ENCODE measurements around the gene ATP6V1F. TPM values are rescaled to one million over a fixed set of nuclear protein-coding genes. Genes with fewer than 3 reads are reported as not detected.
A peak's percentile ranks its signal among the peaks of the same experiment; 100 is the strongest.

ATP6V1F gene
- total and polyA plus RNA-seq, 8 donors: 2.0 to 282 (median 67.7) TPM

DNA sequence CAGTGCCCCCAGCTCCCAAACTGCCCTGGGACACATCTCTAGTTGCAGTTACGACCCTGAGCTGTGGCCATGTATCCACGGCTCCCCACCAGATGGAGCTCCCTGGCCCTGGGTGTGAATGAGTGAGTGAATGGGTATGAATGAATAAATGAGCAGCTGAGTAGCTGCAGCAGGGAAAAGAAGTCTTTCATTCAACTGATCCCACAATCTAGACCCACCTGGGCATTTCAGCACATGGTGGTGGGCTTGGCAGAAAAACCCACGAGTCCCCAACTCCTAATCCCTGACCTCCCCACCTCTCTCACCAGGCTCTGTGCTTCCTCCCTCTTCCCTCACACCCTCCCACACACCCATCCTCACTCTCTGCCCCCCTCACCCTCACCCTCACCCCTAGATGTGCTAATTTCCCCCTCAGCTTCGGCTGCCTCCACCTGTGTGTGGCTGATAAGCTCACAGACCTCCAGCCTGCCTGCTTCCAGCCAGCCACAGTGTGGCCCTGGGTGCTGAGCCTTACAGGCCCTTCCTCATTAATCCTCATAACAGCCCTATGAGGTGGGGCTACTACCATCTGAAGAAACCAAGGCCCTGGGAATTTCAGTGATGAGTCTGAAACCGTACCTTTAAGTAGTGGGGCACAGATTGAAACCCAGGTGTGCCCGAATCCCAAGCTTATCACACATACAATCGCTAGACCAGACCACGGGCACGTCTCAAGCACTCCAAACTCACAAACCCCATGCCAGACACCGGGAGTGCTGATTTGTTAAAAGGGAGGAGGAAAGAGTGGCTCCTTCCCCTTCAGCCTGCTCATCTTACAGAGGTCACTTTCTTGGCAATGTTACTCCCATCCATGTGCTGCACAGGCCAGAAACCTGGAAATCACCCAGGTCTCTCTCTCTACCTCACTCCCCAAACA is 2.2 kb upstream of the ATP6V1F start:
- intact Hi-C loops (cut with DNase I; ENCODE audit: low total_unique reads): loop anchor here (10.0 kb wide), 1 partner anchor 126 kb away; the partner anchor contains the start of gene CALU
- H3K27me3 ChIP-seq: no peaks in the 10 kb centered on the region
- no peak overlapping the region for H3K4me3 ChIP-seq
- peak overlapping the region in 4 of 5 donors; percentile 18 to 88 (median 55) for H3K27ac ChIP-seq
- 28 to 41% (median 29%) methylated on average over 10 of the region's 10 CpGs for WGBS, 5 donors
- peaks cover 27 to 58% (median 41%) of the 10 kb centered on the region in 4 donors for H3K4me1 ChIP-seq
- no peaks in the 10 kb centered on the region for H3K9me3 ChIP-seq
- peak in 1 of 2 donors; percentile 50 for DNase-seq
- peak in 1 of 3 donors; percentile 26 for TF ChIP-seq POLR2AphosphoS5 (IDR thresholded peaks at IDR 0.05)
- TF ChIP-seq, protein P1, sequence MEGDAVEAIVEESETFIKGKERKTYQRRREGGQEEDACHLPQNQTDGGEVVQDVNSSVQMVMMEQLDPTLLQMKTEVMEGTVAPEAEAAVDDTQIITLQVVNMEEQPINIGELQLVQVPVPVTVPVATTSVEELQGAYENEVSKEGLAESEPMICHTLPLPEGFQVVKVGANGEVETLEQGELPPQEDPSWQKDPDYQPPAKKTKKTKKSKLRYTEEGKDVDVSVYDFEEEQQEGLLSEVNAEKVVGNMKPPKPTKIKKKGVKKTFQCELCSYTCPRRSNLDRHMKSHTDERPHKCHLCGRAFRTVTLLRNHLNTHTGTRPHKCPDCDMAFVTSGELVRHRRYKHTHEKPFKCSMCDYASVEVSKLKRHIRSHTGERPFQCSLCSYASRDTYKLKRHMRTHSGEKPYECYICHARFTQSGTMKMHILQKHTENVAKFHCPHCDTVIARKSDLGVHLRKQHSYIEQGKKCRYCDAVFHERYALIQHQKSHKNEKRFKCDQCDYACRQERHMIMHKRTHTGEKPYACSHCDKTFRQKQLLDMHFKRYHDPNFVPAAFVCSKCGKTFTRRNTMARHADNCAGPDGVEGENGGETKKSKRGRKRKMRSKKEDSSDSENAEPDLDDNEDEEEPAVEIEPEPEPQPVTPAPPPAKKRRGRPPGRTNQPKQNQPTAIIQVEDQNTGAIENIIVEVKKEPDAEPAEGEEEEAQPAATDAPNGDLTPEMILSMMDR (IDR thresholded peaks at IDR 0.05): no peak
- H3K36me3 ChIP-seq: peaks cover 1 to 32% (median 18%) of the 10 kb centered on the region in 4 donors

DNA sequence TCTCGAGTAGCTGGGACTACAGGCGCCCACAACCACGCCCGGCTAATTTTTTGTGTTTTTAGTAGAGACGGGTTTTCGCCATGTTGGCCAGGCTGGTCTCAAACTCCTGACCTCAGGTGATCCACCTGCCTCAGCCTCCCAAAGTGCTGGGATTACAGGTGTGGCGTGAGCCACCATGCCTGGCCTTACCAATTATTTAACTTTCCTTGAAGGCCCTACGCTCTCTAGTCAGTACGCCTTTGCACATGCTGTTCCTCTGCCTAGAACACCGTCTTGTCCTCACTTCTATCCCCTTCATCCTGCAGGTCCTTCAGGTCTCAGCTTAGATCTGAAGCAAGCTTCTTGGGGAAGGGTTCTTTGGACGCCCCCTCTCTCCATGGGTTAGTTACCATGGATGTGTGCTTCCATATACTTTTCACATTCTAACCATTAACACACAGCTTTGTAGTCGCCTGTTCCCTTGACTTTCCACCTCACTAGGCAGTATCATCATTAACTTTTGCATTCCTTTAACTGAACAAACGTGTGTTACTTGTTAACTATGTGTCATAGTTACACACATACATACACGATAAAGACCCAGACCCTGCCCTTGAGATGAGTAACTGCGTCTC is 592 bp upstream of the ATP6V1F start:
- intact Hi-C loops (cut with DNase I; ENCODE audit: low total_unique reads): loop anchor here (10.0 kb wide), 1 partner anchor 127 kb away; the partner anchor contains the start of gene CALU
- peaks cover 27 to 60% (median 41%) of the 10 kb centered on the region in 4 donors for H3K4me1 ChIP-seq
- no peak for DNase-seq
- TF ChIP-seq POLR2AphosphoS5 (IDR thresholded peaks at IDR 0.05) (no peak), EP300 (IDR thresholded peaks at IDR 0.05) (no peak), POLR2A (IDR thresholded peaks at IDR 0.05) (no peak)
- TF ChIP-seq, protein P1 (IDR thresholded peaks at IDR 0.05): no peak
- no peaks in the 10 kb centered on the region for H3K27me3 ChIP-seq
- H3K36me3 ChIP-seq: peaks cover 10 to 30% (median 24%) of the 10 kb centered on the region in 4 donors
- no peaks in the 10 kb centered on the region for H3K9me3 ChIP-seq
- 67 to 73% (median 70%) methylated on average over 15 of the region's 15 CpGs for WGBS, 5 donors
- H3K4me3 ChIP-seq: peak overlapping the region; percentile 79 to 98 (median 86)
- peak overlapping the region in 4 of 5 donors; percentile 77 to 89 (median 84) for H3K27ac ChIP-seq

- intact Hi-C loops (cut with DNase I; ENCODE audit: low total_unique reads): loop anchor here (10.0 kb wide), 1 partner anchor 129 kb away; the partner anchor contains the start of gene CALU
- Histone ChIP-seq H3K27ac (peak overlapping the region; percentile 67 to 89 (median 81)), H3K4me1 (peaks cover 30 to 63% (median 43%) of the 10 kb centered on the region in 4 donors), H3K4me3 (peak overlapping the region; percentile 79 to 98 (median 86)), H3K36me3 (peaks cover 10 to 28% (median 24%) of the 10 kb centered on the region in 4 donors), H3K9me3 (no peaks in the 10 kb centered on the region), H3K27me3 (no peaks in the 10 kb centered on the region)
- TF ChIP-seq, protein P1 (IDR thresholded peaks at IDR 0.05): peak in 3 of 7 experiments; percentile 18 to 31 (median 21)
- TF ChIP-seq POLR2A (IDR thresholded peaks at IDR 0.05) (no peak), POLR2AphosphoS5 (IDR thresholded peaks at IDR 0.05) (no peak), EP300 (IDR thresholded peaks at IDR 0.05) (no peak)
- WGBS, 5 donors: 0 to 4% (median 0%) methylated on average over 2 to 6 of the region's 6 CpGs
- peak; percentile 42 to 82 for DNase-seq
These were observed 855 bp downstream of the ATP6V1F start for GRCh38 chr7:128863433-128863989.

GRCh38 chr7:128865303-128865702 is 2.6 kb downstream of the ATP6V1F start:
- Histone ChIP-seq H3K4me1 (peaks cover 33 to 63% (median 44%) of the 10 kb centered on the region in 4 donors), H3K9me3 (no peaks in the 10 kb centered on the region), H3K27ac (no peak overlapping the region), H3K36me3 (peaks cover 10 to 26% (median 23%) of the 10 kb centered on the region in 4 donors), H3K4me3 (no peak overlapping the region), H3K27me3 (peaks cover 0 to 9% (median 0%) of the 10 kb centered on the region in 3 donors)
- no peak for DNase-seq
- no peak for TF ChIP-seq EP300 (IDR thresholded peaks at IDR 0.05)
- TF ChIP-seq, protein P1 (IDR thresholded peaks at IDR 0.05): no peak
- intact Hi-C loops (cut with DNase I; ENCODE audit: low total_unique reads): loop anchor here (10.0 kb wide), 1 partner anchor 131 kb away; the partner anchor contains the start of gene CALU
- 91 to 95% (median 94%) methylated on average over 12 of the region's 12 CpGs for WGBS, 5 donors

Data from stomach (tissue), 9 donors.